Smooth muscle cell (in vitro differentiated cells): ENCODE results near the gene GLT1D1. TPM values are rescaled to one million over a fixed set of nuclear protein-coding genes. Genes with fewer than 3 reads are reported as not detected.

Experiments
- DNase-seq: peaks from one replicate; lab custom pipeline; 2025; ENCODE audit not compliant: unreplicated experiment; lab: John Stamatoyannopoulos, UW
- H2AFZ ChIP-seq: fragments of 200-600 bp; sonication (generic); 2 replicates; pipeline ENCODE4 v1.6.0; 2016; ENCODE audit warnings: antibody characterized with exemption, low read depth, mild to moderate bottlenecking
- H3F3A ChIP-seq: fragments of 200-600 bp; sonication (generic); 2 replicates; pipeline ENCODE4 v1.6.0; 2017; ENCODE audit warnings: antibody characterized with exemption, low read depth
- H3K27ac ChIP-seq: fragments of 200-600 bp; sonication (generic); 2 replicates; pipeline ENCODE4 v1.5.1; 2016; ENCODE audit warnings: low read depth, mild to moderate bottlenecking
- H3K27me3 ChIP-seq: fragments of 200-600 bp; sonication (generic); 2 replicates; pipeline ENCODE4 v1.6.1; 2016; ENCODE audit warnings: low read depth, mild to moderate bottlenecking
- H3K36me3 ChIP-seq: fragments of 200-600 bp; sonication (generic); 2 replicates; pipeline ENCODE4 v1.5.1; 2016; ENCODE audit warnings: low read depth
- H3K4me1 ChIP-seq: fragments of 200-600 bp; sonication (generic); 2 replicates; pipeline ENCODE4 v1.5.1; 2016; ENCODE audit warnings: low read depth
- H3K4me2 ChIP-seq: fragments of 200-600 bp; sonication (generic); 2 replicates; pipeline ENCODE4 v1.6.0; 2016; ENCODE audit warnings: mild to moderate bottlenecking
- H3K4me3 ChIP-seq: fragments of 200-600 bp; sonication (generic); 2 replicates; pipeline ENCODE4 v1.5.1; 2016; ENCODE audit warnings: mild to moderate bottlenecking
- H3K79me2 ChIP-seq: fragments of 200-600 bp; sonication (generic); 2 replicates; pipeline ENCODE4 v1.6.0; 2016; ENCODE audit warnings: low read depth, mild to moderate bottlenecking
- H3K9ac ChIP-seq: fragments of 200-600 bp; sonication (generic); 2 replicates; pipeline ENCODE4 v1.6.0; 2016; ENCODE audit warnings: low read depth
- H3K9me3 ChIP-seq: fragments of 200-600 bp; sonication (generic); replicated peaks from 2 replicates; pipeline ENCODE4 v1.5.1; 2016; ENCODE audit warnings: low read depth
- H4K20me1 ChIP-seq: fragments of 200-600 bp; sonication (generic); 2 replicates; pipeline ENCODE4 v1.6.0; 2016; ENCODE audit warnings: low read depth
- WGBS: methylation state at CpG from one replicate; pipeline ENCODE4 v1.1.7; 2016; ENCODE audit warnings: low lambda C conversion rate; 5-methylcytosine and 5-hydroxymethylcytosine counted together
- polyA plus RNA-seq: library from polyadenylated mRNA; unstranded; fragments of >200 nt; fragmentation: Nextera tagmentation; extraction: Ambion mirVana; gene quantifications from 2 replicates; pipeline ENCODE4 v1.2.1, GENCODE V29; 2016
- total RNA-seq: library from RNA; depleted of rRNA; stranded (reverse); fragments of >200 nt; gene quantifications from 2 replicates; pipeline ENCODE4 v1.2.3, GENCODE V29; 2014
- TF ChIP-seq, protein P1 (sequence below): fragments of 200-600 bp; sonication (generic); IDR thresholded peaks from 2 replicates; pipeline ENCODE4 v1.5.1; 2017; ENCODE audit warnings: borderline replicate concordance, mild to moderate bottlenecking, antibody characterized with exemption; ENCODE audit not compliant: insufficient read depth, poor library complexity, severe bottlenecking

The GLT1D1 gene
- total and polyA plus RNA-seq, 2 experiments from 2014 or later: 0.07 to 0.18 TPM

DNA sequence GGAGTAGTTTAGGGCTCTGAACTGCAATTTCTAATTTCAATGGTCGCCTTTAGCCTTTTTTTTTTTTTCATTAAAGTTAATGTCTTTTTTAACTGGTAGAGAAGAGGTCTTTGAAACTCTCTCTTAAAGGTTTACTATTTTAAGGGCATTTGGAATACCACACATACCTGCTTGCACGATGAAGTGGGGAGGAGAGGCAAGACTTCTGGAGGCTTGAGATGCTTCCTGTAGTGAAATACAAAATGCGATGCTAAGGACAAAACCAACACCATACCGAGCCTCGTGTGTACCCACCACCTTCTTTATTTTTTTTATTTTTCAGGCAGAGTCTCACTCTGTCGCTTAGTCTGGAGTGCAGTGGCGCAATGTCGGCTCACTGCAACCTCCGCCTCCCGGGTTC is 57.4 kb downstream of the GLT1D1 start:
- no peaks in the 10 kb centered on the region for H3K9me3 ChIP-seq
- H3K79me2 ChIP-seq: no peaks in the 10 kb centered on the region
- no peaks in the 10 kb centered on the region for H3F3A ChIP-seq
- TF ChIP-seq, protein P1, sequence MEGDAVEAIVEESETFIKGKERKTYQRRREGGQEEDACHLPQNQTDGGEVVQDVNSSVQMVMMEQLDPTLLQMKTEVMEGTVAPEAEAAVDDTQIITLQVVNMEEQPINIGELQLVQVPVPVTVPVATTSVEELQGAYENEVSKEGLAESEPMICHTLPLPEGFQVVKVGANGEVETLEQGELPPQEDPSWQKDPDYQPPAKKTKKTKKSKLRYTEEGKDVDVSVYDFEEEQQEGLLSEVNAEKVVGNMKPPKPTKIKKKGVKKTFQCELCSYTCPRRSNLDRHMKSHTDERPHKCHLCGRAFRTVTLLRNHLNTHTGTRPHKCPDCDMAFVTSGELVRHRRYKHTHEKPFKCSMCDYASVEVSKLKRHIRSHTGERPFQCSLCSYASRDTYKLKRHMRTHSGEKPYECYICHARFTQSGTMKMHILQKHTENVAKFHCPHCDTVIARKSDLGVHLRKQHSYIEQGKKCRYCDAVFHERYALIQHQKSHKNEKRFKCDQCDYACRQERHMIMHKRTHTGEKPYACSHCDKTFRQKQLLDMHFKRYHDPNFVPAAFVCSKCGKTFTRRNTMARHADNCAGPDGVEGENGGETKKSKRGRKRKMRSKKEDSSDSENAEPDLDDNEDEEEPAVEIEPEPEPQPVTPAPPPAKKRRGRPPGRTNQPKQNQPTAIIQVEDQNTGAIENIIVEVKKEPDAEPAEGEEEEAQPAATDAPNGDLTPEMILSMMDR: no peak
- 89% methylated on average over 10 of the region's 10 CpGs for WGBS
- H3K9ac ChIP-seq: no peak overlapping the region
- no peak overlapping the region for H3K27ac ChIP-seq
- H3K36me3 ChIP-seq: no peaks in the 10 kb centered on the region
- H3K27me3 ChIP-seq: no peaks in the 10 kb centered on the region
- H3K4me1 ChIP-seq: no peaks in the 10 kb centered on the region
- no peak for DNase-seq
- H2AFZ ChIP-seq: no peak overlapping the region
- no peak overlapping the region for H3K4me3 ChIP-seq
- H3K4me2 ChIP-seq: no peak overlapping the region
- no peaks in the 10 kb centered on the region for H4K20me1 ChIP-seq

- Histone ChIP-seq H3K9ac (no peak overlapping the region), H2AFZ (no peak overlapping the region), H3K27ac (no peak overlapping the region), H3K4me1 (no peaks in the 10 kb centered on the region), H3K4me2 (no peak overlapping the region), H3K9me3 (no peaks in the 10 kb centered on the region), H3K79me2 (no peaks in the 10 kb centered on the region), H3K36me3 (no peaks in the 10 kb centered on the region), H3K27me3 (no peaks in the 10 kb centered on the region), H3F3A (no peaks in the 10 kb centered on the region), H3K4me3 (no peak overlapping the region), H4K20me1 (no peaks in the 10 kb centered on the region)
- TF ChIP-seq, protein P1: no peak
- WGBS: 93% methylated on average over 5 of the region's 5 CpGs
- DNase-seq: no peak
These were observed 58.6 kb downstream of the GLT1D1 start for GRCh38 chr12:128911861-128912260.

- Histone ChIP-seq H3K4me1 (no peaks in the 10 kb centered on the region), H3K27me3 (no peaks in the 10 kb centered on the region), H3K4me2 (no peak overlapping the region), H3K9me3 (no peaks in the 10 kb centered on the region), H4K20me1 (no peaks in the 10 kb centered on the region), H3K4me3 (no peak overlapping the region), H2AFZ (no peak overlapping the region), H3F3A (no peaks in the 10 kb centered on the region), H3K36me3 (no peaks in the 10 kb centered on the region), H3K79me2 (no peaks in the 10 kb centered on the region), H3K27ac (no peak overlapping the region), H3K9ac (no peak overlapping the region)
- TF ChIP-seq, protein P1: no peak
- 90% methylated on average over 11 of the region's 11 CpGs for WGBS
- no peak for DNase-seq
These were observed 61.8 kb downstream of the GLT1D1 start for GRCh38 chr12:128914908-128915563.

GRCh38 chr12:128916425-128916824 is 63.1 kb downstream of the GLT1D1 start:
- TF ChIP-seq, protein P1: no peak
- no peaks in the 10 kb centered on the region for H3K36me3 ChIP-seq
- no peaks in the 10 kb centered on the region for H4K20me1 ChIP-seq
- no peak overlapping the region for H3K4me2 ChIP-seq
- H3K79me2 ChIP-seq: no peaks in the 10 kb centered on the region
- H3K27me3 ChIP-seq: no peaks in the 10 kb centered on the region
- H2AFZ ChIP-seq: no peak overlapping the region
- H3K4me1 ChIP-seq: no peaks in the 10 kb centered on the region
- no peaks in the 10 kb centered on the region for H3K9me3 ChIP-seq
- no peak for DNase-seq
- 99% methylated on average over 4 of the region's 4 CpGs for WGBS
- no peak overlapping the region for H3K27ac ChIP-seq
- H3K9ac ChIP-seq: no peak overlapping the region
- no peak overlapping the region for H3K4me3 ChIP-seq
- peaks cover 7% of the 10 kb centered on the region for H3F3A ChIP-seq
